NCI-H128 (cell line): ENCODE results near the gene UBE2J2.

Experiments
- DNase-seq: peaks from one replicate; lab custom pipeline; 2025; ENCODE audit not compliant: unreplicated experiment; lab: John Stamatoyannopoulos, UW

The UBE2J2 gene

DNA sequence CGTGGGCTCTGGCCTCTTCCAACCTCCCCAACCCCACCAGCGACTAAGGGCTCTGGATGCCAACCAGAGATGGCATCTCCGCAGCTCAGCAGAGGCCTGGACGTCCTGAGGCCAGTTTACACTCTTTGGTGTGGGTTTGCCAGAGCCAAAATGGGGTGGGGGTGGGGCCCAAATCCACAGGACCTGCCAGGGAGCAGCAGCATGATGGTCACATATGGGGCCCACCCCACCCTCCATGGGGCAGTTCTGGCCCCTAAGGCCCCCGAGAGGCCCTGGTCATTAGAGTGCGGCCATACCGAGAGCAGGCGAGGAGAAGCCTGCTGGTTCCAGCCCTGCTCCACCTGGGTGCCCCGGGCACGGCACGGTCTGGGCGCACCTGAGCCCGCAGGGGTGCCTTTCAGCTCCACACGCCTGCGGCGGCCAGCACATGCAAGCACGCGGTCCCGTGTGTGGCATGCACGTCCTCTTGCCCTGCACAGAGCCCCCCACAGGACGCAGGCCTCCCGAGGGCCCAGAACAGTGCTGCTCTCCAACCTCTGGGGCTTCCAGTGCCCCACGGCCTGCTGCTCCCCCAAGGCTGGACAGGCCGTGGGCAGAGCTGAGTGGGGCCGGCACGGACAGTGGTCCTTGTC, 31.9 kb downstream of the UBE2J2 start:
- DNase-seq = no peak

- DNase-seq = no peak
Observed at GRCh38 chr1:1240822-1241587, 32.6 kb downstream of the UBE2J2 start.

GRCh38 chr1:1240348-1240732, 33.3 kb downstream of the UBE2J2 start:
- DNase-seq = no peak

DNA sequence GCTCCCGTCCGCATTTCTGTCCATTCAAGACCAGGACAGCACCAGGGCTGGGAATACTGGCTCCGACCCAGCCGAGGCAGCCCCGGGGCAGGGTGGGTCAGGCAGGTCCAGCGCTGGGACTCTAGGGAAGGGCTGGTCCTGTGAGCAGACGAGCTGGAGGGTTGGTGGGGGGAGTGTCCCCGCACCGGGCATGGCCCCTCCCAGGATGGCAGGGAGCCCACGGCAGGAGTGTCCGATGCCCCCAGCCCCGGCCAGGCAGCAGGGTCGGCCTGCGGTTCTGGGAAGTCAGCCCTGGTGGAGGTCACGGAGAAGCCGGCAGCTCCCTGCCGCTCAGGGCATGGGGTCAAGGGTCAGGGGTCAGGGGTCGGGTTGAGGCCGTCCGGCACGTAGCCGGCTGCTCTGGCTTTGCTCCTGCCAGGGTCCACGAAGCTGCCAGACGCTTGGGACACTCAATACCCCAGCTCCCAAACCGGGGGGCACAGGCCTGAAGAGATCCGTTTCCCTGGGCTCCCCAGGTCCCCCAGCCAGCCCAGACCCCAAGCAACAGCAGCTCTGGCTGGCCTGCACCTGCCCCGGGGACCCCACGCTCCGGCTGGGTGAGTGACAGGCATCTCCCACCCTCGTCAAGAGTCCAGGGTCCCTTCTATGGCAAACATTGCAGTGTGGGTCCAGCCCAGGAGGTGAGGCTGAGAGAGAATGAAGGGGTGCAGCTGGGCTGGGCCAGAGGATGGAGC, 33.9 kb downstream of the UBE2J2 start:
- DNase-seq = no peak

DNA sequence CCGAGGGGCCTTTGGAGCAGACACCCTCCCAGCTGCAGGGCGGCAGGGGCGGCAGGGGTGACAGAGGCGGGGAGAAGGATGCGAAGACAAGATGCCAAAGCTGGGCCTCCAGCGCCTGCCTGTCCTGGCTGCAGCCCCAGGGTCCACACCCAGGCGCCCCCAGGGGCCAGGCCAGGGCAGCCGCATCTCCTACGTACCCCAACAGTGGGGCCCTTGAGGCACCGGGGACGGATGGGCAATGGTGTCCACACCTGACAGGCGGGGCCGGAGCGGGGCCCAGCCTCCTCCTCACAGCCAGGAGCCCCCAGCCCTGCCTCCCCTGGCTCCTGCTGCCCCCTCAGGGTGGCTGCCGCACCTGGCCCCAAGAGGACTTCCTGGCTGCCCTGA, 34.4 kb downstream of the UBE2J2 start:
- no peak for DNase-seq

GRCh38 chr1:1238702-1239178, 34.9 kb downstream of the UBE2J2 start:
- DNase-seq = no peak

DNA sequence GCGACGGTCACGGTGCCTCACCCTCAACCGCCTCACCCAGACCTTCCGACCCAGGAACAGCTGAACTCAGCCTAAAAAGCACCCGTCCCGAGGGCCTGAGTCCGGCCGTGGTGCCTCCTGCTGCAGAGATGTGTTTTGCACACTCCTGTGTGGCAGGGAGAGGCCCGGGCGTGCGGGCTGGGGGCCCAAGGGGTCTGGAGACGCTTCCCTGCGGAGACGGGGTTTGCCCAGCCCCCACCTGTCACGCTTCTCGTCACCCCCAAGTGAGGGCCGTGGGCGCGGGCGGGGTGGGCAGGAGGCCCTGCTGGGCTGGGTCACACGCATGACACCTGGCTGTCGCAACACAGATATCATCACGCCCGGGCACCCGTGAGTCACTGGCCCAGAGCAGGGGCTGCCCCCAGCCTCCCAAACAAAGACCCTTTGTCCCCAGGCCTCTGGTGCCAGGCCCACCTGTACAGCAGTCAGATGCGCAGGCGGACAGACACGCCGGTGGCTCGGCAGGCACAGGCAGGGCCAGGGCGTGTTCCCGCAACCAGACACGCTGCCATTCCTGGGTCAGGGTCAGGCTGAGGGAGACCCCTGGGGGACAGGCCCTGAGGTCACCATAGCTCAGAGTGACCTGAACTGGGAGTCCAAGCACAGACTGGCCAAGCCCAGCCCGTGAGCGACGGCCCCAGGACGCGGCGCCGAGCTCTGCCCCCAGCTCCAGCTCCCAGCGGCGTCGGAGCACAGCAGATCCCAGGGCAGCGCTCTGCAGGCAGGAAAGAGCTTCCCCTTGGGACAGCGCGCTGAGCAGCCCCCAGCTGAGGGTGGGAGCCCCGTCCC, 35.6 kb downstream of the UBE2J2 start:
- DNase-seq = no peak

DNA sequence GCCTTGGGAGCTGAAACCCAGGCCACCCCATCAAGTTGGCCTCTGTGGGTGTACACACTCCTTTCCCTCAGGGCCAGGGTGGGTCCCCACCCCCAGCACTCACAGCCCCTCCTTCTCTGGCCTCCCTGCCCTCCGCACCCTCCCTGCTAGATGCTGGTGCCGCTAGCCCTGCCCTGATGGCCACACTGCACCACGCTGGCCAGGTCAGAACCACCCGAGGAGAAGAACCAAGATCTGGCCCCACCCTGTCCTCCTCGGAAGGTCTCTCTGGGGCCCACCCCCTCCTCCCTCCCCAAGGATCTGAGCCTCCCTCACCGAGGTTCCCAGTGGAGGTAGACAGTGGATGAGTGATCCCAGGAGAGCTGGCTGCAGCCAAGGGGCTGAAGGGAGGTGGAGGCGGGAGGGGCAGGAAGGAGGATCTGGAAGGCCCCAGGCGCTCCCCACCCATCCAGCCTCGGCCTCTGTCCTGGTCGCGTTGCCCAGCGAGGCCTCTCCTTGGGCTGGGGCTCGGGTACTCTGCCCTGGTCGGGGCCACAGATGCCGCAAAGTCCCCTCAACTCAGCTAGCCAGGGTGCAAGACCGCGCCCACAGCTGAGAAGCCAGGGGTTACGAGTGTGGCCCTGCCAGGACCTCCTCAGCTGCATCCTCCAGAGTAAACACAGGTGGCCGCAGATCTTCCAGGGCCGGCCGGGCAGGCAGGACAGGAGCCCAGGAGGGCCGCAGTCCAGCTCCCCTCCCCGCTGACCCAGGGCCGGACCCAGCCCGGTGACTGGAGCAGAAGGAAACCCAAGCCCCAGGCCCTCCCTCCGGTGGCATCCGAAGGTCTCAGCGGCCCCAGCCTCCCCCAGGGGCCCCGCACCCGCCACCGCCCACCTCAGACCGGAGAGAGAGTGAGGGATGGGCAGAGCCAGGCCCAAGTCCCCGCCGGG, 36.4 kb downstream of the UBE2J2 start:
- no peak for DNase-seq

DNA sequence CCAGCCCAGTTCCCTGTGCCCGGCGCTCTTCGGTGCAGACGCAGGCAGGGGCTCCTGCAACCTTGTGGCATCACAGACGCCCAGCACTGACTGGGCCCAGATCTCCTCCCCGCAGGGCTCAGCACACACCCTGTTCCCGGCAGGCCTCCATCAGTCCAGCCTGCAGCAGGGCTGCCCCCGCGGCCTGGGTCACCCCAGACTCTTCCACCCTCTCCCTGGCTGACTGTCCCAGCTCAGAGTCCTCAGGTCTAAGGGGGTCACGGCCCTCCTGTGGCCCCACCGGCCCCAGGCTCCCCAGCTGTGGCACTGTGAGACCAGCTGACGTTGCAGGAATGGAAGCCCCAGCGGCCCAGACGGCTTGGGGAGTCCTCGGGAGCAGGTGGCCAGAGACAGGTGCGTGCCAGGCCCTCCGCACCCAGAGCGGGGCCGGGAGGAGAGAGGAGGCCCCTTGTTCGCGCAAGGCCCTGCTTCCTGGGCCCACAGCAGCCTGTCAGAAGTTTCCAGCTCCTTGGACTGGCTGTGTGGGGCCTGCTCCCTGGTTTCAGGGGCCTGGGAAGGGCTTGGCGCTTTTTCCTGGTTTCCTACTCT, 37.4 kb downstream of the UBE2J2 start:
- DNase-seq = no peak

GRCh38 chr1:1235016-1235744, 38.5 kb downstream of the UBE2J2 start:
- no peak for DNase-seq

DNA sequence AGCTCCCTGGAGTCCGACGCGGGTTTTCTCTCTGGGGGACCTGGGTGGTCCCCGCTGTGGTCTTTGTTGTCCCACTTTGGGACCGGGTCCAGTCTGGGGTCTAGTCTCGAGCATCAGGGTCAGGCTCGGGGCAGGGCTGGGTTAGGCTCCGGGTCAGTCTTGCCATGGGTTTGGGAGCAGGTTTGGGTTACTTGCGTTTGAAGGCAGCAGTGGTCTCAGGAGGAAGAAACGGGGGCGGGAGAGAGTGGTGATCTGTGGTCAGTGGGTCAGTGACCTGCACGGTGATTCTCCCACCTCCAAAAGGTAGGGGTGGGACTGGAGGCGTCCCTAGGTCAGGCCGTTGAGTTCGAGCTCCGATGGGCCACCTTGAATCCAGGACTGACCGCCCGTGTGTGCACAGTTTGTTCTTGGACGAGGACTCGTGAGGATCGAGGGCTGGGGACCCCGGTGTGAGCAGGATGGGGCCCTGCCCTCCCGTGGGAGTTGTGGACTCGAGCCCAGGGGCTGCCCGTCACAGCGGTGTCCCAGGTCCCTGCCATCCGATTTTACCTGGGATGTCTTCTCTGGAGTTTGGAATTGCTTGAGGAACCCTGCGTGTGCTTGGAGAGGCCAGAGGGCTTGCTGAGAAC, 39.4 kb downstream of the UBE2J2 start:
- no peak for DNase-seq

DNA sequence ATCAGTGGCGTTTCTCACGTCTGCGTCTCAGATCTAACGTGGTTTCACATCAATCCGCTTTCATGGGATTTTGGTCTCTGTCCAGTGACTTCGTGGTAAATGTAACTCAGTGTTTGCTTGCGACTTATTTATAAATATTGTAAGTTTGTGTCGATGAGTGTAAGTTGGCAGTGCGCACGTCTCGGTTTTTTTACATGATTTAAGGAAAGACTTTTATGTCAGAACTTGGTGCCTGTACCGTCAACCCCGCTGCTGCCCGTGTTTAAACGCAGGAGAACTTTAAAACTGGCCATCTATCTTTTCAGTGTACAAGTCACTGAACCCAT, 40.1 kb downstream of the UBE2J2 start:
- no peak for DNase-seq

- DNase-seq = no peak
Observed at GRCh38 chr1:1232796-1233566, 40.7 kb downstream of the UBE2J2 start.

- no peak for DNase-seq
Observed at GRCh38 chr1:1232208-1232795, 41.4 kb downstream of the UBE2J2 start, which contains the start of gene B3GALT6. Gene B3GALT6, plus strand, starts transcription at chr1:1232237. Its CDS starts 42 bp downstream, at chr1:1232279.

- DNase-seq = peak; percentile 97
Observed at GRCh38 chr1:1231400-1232207, 42.0 kb downstream of the UBE2J2 start, which contains the start of gene SDF4. Gene SDF4, minus strand, starts transcription at chr1:1232001. Its CDS starts 3,229 bp downstream, at chr1:1228772.

- DNase-seq = no peak
Observed at GRCh38 chr1:1230656-1231399, 42.8 kb downstream of the UBE2J2 start.
